Transverse colon (tissue), 3 donors: ENCODE data around the gene LACTB.

Experiments used
- CTCF ChIP-seq, 5 experiments: fragments of 200-600 bp in 3 of 5; fragments of 450-650 bp in 2 of 5; sonication (generic) in 3 of 5; IDR thresholded peaks; 1 replicate in 2 of 5; 2 replicates in 3 of 5; pipeline ENCODE4 v1.5.1; 2016 to 2017; ENCODE audit warnings: antibody characterized with exemption in 5 of 5, inconsistent platforms in 3 of 5, mild to moderate bottlenecking in 2 of 5, moderate library complexity in 1 of 5
- EP300 ChIP-seq: sonication (generic); formaldehyde crosslinking; IDR thresholded peaks from one replicate; pipeline ENCODE4 v1.6.1; 2017; ENCODE audit warnings: antibody characterized with exemption, low read depth

- no peak for TF ChIP-seq CTCF (IDR thresholded peaks at IDR 0.05)
- peak; percentile 3 for TF ChIP-seq EP300
Observed at GRCh38 chr15:63075015-63075983, 46.4 kb upstream of the LACTB start.
